Adrenal gland (tissue), 5 donors: ENCODE measurements around the gene PHLDB1.

Experiments
- CTCF ChIP-seq, 6 experiments: fragments of 450-650 bp in 4 of 6; fragments of 200-600 bp in 2 of 6; sonication (generic) in 1 of 6; IDR thresholded peaks; 1 replicate in 5 of 6; 2 replicates in 1 of 6; pipeline versions ENCODE4 v1.5.1 to v1.8.0; 2016 to 2021; ENCODE audit warnings: antibody characterized with exemption in 6 of 6, mild to moderate bottlenecking in 2 of 6, moderate library complexity in 1 of 6
- POLR2A ChIP-seq, 2 donors: fragments of 450-650 bp; IDR thresholded peaks; one replicate each; pipeline ENCODE4 v1.6.1; 2017; ENCODE audit warnings: antibody characterized with exemption in 2 of 2, mild to moderate bottlenecking in 2 of 2, moderate library complexity in 1 of 2
- donor health status: DM: no; HTN: no; CAD: no.

DNA sequence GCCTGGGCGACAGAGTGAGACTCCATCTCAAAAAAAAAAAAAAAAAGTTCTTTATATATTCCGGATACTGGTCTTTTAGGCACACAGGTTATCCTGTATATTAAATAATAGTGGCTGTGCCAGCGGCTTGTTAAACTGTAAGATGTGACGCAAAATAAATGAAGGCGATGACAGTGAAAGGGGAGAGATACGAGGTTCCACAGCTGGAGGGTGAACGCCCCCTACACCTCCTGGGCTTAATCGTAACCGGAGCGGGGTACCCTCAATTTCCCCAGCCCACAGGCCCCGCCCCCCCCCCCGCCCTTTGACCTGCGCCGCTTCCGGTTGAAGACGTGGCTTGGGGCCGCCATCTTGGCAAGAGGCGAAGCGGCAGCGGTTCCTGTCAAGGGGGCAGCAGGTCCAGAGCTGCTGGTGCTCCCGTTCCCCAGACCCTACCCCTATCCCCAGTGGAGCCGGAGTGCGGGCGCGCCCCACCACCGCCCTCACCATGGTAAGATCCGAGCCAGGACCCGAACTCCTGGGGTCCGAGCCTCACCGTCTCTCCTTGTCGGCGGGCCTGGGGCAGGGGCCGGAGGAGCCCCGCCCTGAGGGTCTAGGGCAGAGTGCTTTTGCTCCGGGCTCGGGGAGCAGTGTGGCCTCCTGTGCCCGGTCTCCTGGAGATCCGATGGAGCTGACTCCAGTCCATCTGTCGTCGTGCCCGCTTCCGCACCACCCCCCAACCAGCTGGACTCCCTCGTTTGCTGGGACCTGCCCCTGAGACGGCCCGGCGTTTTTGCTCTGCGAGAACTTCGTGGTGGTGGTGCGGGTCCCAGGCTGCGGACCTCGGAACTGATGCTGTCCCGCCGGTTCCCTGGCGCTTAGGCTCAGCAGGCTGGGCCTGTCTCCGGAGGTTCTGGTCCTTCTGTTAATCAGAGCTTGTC is 35.1 kb upstream of the PHLDB1 start, which contains the start of gene ARCN1:
- TF ChIP-seq CTCF (IDR thresholded peaks at IDR 0.05) (no peak), POLR2A (IDR thresholded peaks at IDR 0.05) (peak in 1 of 2 donors; percentile 33)
